OCI-LY3 (cell line): ENCODE results near the gene NECAP2.

ENCODE experiments used
- EZH2phosphoT487 ChIP-seq: fragments of 200-600 bp; shearing (Covaris generic); IDR thresholded peaks from 2 replicates; pipeline ENCODE4 v1.6.1; 2018; ENCODE audit warnings: antibody characterized with exemption, mixed run types, low read depth
- TF ChIP-seq, protein P1 (sequence below): fragments of 200-600, 300-600 bp; sonication (generic); IDR thresholded peaks from 2 replicates; pipeline ENCODE4 v1.5.1; 2014; ENCODE audit warnings: antibody characterized with exemption, low read length, low read depth

DNA sequence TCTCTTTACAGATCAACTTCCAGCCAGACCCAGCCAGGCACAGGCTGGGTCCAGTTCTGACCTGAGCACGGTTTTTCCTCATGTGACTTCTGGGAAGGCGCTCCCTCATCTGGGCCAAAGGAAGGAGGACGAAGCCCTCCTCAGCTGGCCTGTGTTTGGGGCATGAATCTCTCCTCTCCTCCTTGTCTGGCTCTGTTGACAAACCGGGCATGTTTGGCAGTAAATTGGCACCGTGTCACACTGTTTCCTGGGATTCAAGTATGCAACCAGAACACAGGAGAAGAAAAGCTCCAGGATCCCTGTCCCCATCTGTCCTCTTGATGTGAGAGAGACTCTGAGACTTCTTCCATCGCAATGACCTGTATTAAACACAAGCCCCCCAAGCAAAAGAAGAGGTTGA is 18.3 kb downstream of the NECAP2 start:
- TF ChIP-seq, protein P1, sequence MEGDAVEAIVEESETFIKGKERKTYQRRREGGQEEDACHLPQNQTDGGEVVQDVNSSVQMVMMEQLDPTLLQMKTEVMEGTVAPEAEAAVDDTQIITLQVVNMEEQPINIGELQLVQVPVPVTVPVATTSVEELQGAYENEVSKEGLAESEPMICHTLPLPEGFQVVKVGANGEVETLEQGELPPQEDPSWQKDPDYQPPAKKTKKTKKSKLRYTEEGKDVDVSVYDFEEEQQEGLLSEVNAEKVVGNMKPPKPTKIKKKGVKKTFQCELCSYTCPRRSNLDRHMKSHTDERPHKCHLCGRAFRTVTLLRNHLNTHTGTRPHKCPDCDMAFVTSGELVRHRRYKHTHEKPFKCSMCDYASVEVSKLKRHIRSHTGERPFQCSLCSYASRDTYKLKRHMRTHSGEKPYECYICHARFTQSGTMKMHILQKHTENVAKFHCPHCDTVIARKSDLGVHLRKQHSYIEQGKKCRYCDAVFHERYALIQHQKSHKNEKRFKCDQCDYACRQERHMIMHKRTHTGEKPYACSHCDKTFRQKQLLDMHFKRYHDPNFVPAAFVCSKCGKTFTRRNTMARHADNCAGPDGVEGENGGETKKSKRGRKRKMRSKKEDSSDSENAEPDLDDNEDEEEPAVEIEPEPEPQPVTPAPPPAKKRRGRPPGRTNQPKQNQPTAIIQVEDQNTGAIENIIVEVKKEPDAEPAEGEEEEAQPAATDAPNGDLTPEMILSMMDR = no peak
- TF ChIP-seq EZH2phosphoT487 = no peak
